GM18517 (cell line): ENCODE results near the gene STON2.
"Not testable (repeated sequence)": the region's sequence is repeated elsewhere in the genome, so short reads cannot be mapped to it uniquely, and the experiment has no call there.

ENCODE experiments used
- ATAC-seq: cut with Tn5 transposase; IDR thresholded peaks from one replicate; pipeline ENCODE4 v1.9.1; 2021; ENCODE audit warnings: mild to moderate bottlenecking, moderate library complexity; ENCODE audit not compliant: unreplicated experiment

The STON2 gene

DNA sequence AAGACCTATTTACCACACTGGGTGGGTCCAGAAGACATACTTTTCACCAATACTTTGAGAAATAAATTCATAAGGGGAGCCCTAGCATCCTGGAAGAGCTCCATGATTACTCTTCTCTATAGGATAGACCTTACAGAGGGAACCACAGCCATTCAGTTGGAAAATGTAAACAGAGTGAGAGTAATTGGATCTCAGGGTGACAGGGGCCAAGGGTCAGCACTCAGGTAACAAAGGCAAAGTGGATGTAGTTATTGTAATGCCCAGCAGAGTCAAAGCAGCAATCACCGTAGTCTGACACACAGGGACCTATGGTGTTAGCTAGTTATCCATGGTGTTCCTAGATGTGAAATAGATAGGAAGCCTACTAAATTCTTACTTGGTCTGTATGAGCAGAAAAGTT is 168.6 kb downstream of the STON2 start:
- no peak for ATAC-seq

DNA sequence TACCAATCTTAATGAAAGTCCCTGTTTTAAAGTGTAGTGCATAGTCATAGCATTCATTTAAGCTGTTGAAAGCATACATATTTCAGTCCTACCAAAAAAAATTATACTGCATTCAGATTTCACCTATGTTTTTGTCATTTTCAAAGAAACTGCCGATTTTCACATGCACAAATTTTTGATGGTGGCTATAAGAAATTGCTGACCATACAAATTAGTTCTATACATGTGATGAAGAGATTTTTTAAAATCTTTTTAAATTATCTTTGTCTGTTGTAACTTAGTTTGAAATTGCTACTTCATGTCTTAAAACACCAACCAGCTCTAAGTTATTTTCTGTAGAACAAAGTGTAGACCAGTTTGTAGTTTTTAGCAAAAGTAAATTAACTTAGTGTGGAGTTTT is 175.9 kb downstream of the STON2 start:
- ATAC-seq, result no peak

DNA sequence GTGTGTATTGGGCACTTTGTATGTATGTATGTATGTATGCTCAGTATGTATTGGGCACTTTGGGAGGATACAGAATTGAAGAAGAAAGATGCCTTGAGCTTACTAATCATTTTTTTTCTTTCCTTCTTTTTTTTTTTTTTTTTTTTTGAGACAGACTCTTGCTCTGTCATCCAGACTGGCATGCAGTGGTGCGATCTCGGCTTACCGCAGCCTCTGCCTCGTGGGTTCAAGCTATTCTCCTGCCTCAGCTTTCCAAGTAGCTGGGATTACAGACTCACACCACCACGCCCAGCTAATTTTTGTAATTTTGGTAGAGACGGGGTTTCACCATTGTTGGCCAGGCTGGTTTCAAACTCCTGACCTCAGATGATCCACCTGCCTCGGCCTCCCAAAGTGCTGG is 176.3 kb downstream of the STON2 start:
- ATAC-seq, result not testable (repeated sequence)

- ATAC-seq, result no peak
Measured at GRCh38 chr14:81222691-81223090, 177.4 kb downstream of the STON2 start.

DNA sequence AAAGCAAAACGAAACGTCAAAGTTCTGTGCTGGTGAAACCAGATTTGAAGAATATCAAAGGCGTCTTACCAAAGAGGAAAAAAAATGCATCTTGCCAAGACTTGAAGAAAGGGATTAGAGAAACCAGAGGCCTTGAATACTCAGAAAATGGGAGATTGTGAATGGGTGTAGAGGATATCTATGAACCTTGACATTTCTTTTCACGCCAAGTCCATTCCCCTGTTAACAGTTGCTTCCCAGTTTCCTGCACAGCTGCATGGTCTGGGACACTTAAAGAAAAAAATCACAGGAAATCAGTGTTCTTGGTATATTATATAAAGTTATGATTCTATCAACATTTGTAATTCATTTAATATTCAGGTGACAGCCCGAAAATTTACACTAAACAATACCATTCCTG is 178.0 kb downstream of the STON2 start:
- ATAC-seq, result no peak

- ATAC-seq, result no peak
Measured at GRCh38 chr14:81221579-81222102, 178.5 kb downstream of the STON2 start.

DNA sequence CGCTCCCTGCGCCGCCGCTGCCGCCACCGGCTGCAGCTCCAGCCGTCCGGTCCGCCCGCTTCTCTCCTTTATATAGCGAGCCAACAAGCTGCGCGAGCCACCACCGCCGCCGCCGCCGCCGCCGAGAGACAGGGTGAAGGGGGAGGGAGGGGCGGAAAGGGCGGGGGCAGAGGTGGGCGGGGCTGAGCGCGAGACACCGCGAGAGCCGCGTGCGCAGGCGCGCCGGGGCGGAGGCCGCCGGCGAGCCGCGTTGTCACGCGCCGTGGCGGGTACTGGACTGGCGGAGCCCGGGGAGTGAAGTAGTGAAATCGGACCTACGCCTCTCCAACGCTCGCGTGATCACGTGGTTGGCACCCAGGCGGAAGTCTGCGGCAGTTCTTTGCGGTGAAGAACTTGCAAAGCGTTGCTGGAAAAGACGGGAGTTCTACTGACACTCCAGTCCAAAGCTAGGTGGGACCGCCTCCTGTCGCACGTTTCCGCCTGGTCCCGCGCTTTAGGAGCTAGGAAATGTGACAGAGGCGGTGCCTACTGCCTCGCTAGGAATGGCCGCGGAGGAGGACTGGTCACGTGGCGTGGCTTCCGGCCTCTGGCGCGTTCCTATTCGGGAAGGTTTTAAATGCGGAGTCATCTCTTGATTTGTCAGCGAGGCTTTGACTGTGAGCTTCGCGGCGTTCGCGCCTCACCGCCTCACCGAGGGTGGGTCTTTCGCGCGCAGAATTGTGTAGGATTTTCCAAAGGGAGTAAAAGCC is 179.1 kb downstream of the STON2 start, which contains the start of gene GTF2A1:
Gene GTF2A1 (minus strand): TSS at position 130 of the 749 bp plus-strand sequence. CDS start 441 bp downstream, outside the sequence.
- peak; percentile 76 for ATAC-seq

- ATAC-seq, result no peak
Measured at GRCh38 chr14:81220580-81220829, 179.6 kb downstream of the STON2 start.

DNA sequence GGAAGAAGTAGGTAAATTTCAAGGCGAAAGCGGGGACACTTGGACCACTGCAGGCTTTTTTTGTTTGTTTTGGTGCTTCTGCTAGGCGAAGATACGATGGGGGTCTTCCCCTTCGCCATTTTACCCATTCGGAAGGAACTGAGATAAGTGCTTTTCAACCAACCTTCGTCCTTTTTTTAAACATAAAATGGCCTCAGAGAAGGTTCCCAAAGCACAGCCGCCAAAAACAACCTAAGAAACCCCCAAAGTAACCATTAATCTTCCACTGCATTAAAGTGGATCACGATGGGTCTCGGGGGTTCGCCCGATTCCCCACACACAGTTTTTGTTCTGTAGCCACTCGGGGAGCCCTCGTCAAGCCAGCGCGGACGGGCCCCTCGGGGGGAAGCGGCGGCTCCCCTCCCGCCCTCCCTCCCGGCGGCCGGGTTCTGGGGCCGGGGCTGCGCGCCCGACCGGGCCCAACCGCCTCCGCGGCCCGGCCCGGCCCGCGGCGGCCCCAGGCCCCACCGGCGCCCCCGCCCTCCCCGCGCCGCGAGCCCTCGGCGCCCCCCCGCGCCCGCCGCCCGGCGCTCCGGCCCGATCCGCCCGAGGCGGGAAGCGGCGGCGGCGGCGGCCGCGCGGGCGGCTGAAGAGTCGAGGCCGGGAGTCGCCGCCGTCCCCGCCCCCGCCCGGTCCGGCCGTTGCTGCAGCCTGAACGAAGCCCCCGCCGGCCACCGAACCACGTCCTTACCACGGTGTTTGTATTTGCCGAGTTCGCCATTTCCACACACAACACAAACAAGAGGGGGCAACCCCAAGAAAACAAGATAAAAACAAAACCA is 180.2 kb downstream of the STON2 start:
- ATAC-seq, result no peak

DNA sequence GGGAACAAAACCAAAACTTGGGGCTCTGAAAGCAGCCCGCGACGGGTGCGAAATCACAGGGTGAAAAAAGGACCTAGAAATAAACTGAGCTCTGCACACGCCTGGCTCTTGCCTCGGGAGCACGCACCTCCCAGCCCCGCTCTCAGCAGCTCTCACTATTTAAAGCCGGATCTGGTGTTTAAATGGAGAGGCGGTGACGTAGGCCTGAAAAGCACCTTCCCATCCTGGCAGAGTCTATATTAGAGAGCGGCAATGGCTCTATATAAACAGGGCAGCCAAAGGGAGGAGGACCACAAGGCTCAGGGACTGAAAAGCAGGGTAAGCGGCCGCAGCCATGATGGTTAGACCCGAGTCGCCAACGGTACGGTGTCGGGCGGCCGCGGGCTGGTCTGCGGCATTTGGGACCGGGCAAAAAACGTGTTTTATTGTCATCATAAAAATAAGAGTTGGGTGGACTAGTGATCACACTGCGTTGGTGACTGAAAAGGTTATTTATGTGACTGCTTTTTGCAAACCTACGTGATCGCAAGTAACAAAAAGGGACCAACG is 180.8 kb downstream of the STON2 start:
- peak; percentile 65 for ATAC-seq

DNA sequence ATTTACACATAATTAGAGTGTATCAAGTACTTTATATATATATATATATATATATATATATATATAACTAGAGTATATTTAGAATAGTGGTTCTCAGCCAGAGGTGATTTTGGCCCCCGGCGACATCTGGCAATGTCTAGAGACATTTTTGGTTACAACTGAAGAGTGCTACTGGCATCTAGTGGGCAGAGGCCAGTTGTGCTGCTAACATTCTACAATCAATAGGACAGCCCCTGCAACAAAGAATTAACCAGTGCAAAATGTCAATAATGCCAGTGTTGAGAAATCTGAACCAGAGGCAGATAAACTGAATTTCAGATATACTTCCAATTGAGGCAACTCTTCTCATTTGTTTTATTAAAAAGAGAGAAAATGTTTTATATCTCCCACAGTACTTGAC is 188.3 kb downstream of the STON2 start:
- ATAC-seq, result peak; percentile 77
